HepG2 (cell line): ENCODE data around the gene SAPCD2. TPM values are rescaled to one million over a fixed set of nuclear protein-coding genes. Genes with fewer than 3 reads are reported as not detected.

Experiments
- FOXK2 ChIP-seq: fragments of 450-650 bp; IDR thresholded peaks from 2 replicates; pipeline ENCODE4 v1.6.1; 2016
- HINFP ChIP-seq: sonication (generic); formaldehyde crosslinking; IDR thresholded peaks from 2 replicates; pipeline ENCODE4 v1.4.0; 2020; ENCODE audit warnings: low read depth, mild to moderate bottlenecking, missing genetic modification reagents
- JUN ChIP-seq: sonication (generic); formaldehyde crosslinking; IDR thresholded peaks from 2 replicates; pipeline ENCODE4 v1.4.0; 2020; ENCODE audit warnings: mild to moderate bottlenecking, missing genetic modification reagents
- KAT7 ChIP-seq: IDR thresholded peaks from 2 replicates; pipeline ENCODE4 v1.6.1; 2018; ENCODE audit warnings: borderline replicate concordance, missing compliant biosample characterization
- MYPOP ChIP-seq: sonication (generic); formaldehyde crosslinking; IDR thresholded peaks from 2 replicates; pipeline ENCODE4 v1.8.1; 2023; ENCODE audit warnings: mild to moderate bottlenecking, moderate library complexity, missing genetic modification reagents
- POLR2AphosphoS5 ChIP-seq: IDR thresholded peaks from 2 replicates; pipeline ENCODE4 v1.6.1; 2012; ENCODE audit warnings: low read depth, low read length
- SALL1 ChIP-seq: sonication (generic); formaldehyde crosslinking; IDR thresholded peaks from 2 replicates; pipeline ENCODE4 v1.8.0; 2022; ENCODE audit warnings: mild to moderate bottlenecking, missing genetic modification reagents
- SALL2 ChIP-seq: sonication (generic); formaldehyde crosslinking; IDR thresholded peaks from 2 replicates; pipeline ENCODE4 v1.8.1; 2023; ENCODE audit warnings: mild to moderate bottlenecking, missing genetic modification reagents, inconsistent platforms
- SP4 ChIP-seq: sonication (generic); formaldehyde crosslinking; IDR thresholded peaks from 2 replicates; pipeline ENCODE4 v1.8.1; 2023; ENCODE audit warnings: mild to moderate bottlenecking, missing genetic modification reagents
- TMF1 ChIP-seq: sonication (generic); formaldehyde crosslinking; IDR thresholded peaks from 2 replicates; pipeline ENCODE4 v1.8.1; 2022; ENCODE audit warnings: low read depth, missing genetic modification reagents
- WIZ ChIP-seq: sonication (generic); formaldehyde crosslinking; IDR thresholded peaks from 2 replicates; pipeline ENCODE4 v1.5.1; 2020; ENCODE audit warnings: mild to moderate bottlenecking, missing genetic modification reagents
- ZFYVE20 ChIP-seq: sonication (generic); formaldehyde crosslinking; IDR thresholded peaks from 2 replicates; pipeline ENCODE4 v1.8.0; 2023; ENCODE audit warnings: low read depth, mild to moderate bottlenecking, moderate library complexity, missing genetic modification reagents, borderline replicate concordance
- ZNF382 ChIP-seq: sonication (generic); formaldehyde crosslinking; IDR thresholded peaks from 2 replicates; pipeline ENCODE4 v1.5.0; 2020; ENCODE audit warnings: missing genetic modification reagents, mild to moderate bottlenecking, borderline replicate concordance
- ZNF383 ChIP-seq: sonication (generic); formaldehyde crosslinking; IDR thresholded peaks from 2 replicates; pipeline ENCODE4 v1.4.0; 2020; ENCODE audit warnings: missing genetic modification reagents, mild to moderate bottlenecking, borderline replicate concordance
- ZNF703 ChIP-seq: sonication (generic); formaldehyde crosslinking; IDR thresholded peaks from 2 replicates; pipeline ENCODE4 v1.5.1; 2020; ENCODE audit warnings: missing genetic modification reagents, mild to moderate bottlenecking, moderate library complexity, borderline replicate concordance
- ZNF746 ChIP-seq: sonication (generic); formaldehyde crosslinking; IDR thresholded peaks from 2 replicates; pipeline ENCODE4 v1.8.0; 2022; ENCODE audit warnings: mild to moderate bottlenecking, missing genetic modification reagents
- ZSCAN12 ChIP-seq: sonication (generic); formaldehyde crosslinking; IDR thresholded peaks from 2 replicates; pipeline ENCODE4 v1.9.0; 2021; ENCODE audit warnings: mild to moderate bottlenecking, missing genetic modification reagents
- polyA plus RNA-seq, 8 experiments: library from polyadenylated mRNA; depleted of rRNA in 3 of 8; stranded (reverse) in 7 of 8; unstranded in 1 of 8; fragments of >200 nt; fragmentation: Illumina TruSeq in 4 of 8; extraction: Trizol in 4 of 8; gene quantifications; 2 replicates each; pipeline versions ENCODE4 v1.2.1 to v1.2.3, GENCODE V29; 2011 to 2016; ENCODE audit warnings: low read depth in 4 of 8, missing spikeins in 1 of 8, mixed read lengths in 1 of 8; ENCODE audit not compliant: insufficient read depth in 1 of 8
- total RNA-seq, 5 experiments: library from RNA; depleted of rRNA; stranded (reverse); fragments of >200 nt; fragmentation: Illumina TruSeq; extraction: Trizol; gene quantifications; 2 replicates each; pipeline ENCODE4 v1.2.3, GENCODE V29; 2016; ENCODE audit warnings: low read depth in 1 of 5
- TF ChIP-seq, protein P1 (sequence below): IDR thresholded peaks from 2 replicates; pipeline ENCODE4 v1.6.1; 2016; ENCODE audit warnings: mild to moderate bottlenecking
- TF ChIP-seq, protein P2 (sequence below): sonication (generic); formaldehyde crosslinking; IDR thresholded peaks from 2 replicates; pipeline ENCODE4 v1.4.0; 2020; ENCODE audit warnings: missing genetic modification reagents

Gene SAPCD2
- total and polyA plus RNA-seq, 2 of the 13 experiments (the other 11 are each of a cell fraction or from before 2014, with no cell fraction given), result 21.9 to 42.8 TPM

DNA sequence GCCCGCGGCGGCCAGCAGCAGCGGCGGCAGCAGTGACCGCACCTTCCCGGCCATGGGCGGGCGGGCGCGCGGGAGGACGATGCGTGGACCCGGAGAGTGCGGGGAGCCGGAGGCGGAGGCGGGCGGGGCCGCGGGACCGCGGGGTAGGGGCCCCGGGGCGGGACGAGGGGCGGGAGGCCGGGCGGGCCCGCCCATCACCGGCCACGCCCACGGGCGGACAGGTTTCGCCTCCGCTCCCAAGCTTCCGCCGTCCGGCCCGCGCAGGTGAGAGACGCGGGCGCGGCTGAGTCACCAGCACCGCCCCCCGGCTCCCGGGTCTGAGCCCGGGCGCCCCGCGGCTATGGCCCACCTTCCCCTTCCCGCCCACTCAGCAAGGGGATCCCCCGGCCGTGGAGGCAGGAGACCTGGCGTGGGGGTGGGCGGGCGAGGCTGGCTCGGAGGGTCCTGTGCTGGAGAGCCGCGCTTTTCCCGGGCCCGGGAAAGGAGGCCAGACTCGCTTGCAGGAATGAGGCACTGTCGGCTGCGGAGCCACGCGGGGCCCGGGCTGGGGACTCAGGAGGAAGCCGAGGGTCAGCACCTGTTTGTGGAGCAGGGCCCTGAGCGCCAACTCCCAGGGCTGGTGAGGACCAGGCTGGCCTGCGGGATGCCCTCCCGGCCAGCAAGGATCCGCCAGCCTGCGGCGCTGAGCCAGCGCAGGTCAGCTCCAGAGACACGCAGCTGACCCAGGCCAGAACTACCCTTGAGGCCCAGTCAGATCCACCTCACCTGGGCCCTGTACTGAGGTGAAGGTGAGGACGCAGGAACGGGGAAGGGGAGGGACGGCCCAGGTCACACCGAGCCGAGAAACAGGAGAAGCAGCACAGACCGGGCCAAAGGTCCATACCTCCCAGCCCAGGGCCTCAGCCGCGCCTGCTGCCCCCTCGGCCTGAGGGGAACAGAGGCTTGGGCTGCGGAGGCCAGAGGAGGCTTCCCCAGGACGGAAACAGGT lies 16.1 kb downstream of the SAPCD2 start, which contains the start of gene ENTPD2 (continued):
- no peak for TF ChIP-seq MYPOP
- TF ChIP-seq ZNF383 (CRISPR knock-in tag), result no peak
- TF ChIP-seq, protein P1, sequence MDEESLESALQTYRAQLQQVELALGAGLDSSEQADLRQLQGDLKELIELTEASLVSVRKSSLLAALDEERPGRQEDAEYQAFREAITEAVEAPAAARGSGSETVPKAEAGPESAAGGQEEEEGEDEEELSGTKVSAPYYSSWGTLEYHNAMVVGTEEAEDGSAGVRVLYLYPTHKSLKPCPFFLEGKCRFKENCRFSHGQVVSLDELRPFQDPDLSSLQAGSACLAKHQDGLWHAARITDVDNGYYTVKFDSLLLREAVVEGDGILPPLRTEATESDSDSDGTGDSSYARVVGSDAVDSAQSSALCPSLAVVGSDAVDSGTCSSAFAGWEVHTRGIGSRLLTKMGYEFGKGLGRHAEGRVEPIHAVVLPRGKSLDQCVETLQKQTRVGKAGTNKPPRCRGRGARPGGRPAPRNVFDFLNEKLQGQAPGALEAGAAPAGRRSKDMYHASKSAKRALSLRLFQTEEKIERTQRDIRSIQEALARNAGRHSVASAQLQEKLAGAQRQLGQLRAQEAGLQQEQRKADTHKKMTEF, result peak; percentile 69
- TF ChIP-seq ZNF703, result no peak
- 0 out of 2 replicates have a peak, but pooled peaks have one; percentile 15 for TF ChIP-seq ZNF746
- peak; percentile 9; the same call in 1 of the 2 replicates for TF ChIP-seq SALL1 (CRISPR knock-in tag)
- TF ChIP-seq POLR2AphosphoS5, result peak; percentile 74
- no peak for TF ChIP-seq FOXK2
- peak; percentile 89 for TF ChIP-seq SP4 (CRISPR knock-in tag)
- TF ChIP-seq SALL2, result 0 out of 2 replicates have a peak, but pooled peaks have one; percentile 46
- no peak for TF ChIP-seq ZNF382
- no peak for TF ChIP-seq KAT7 (CRISPR knock-in tag)
- peak; percentile 6; the same call in 1 of the 2 replicates for TF ChIP-seq TMF1
- TF ChIP-seq ZSCAN12 (CRISPR knock-in tag), result 0 out of 2 replicates have a peak, but pooled peaks have one; percentile 47
- TF ChIP-seq, protein P2, sequence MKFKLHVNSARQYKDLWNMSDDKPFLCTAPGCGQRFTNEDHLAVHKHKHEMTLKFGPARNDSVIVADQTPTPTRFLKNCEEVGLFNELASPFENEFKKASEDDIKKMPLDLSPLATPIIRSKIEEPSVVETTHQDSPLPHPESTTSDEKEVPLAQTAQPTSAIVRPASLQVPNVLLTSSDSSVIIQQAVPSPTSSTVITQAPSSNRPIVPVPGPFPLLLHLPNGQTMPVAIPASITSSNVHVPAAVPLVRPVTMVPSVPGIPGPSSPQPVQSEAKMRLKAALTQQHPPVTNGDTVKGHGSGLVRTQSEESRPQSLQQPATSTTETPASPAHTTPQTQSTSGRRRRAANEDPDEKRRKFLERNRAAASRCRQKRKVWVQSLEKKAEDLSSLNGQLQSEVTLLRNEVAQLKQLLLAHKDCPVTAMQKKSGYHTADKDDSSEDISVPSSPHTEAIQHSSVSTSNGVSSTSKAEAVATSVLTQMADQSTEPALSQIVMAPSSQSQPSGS (CRISPR knock-in tag), result peak; percentile 10; the same call in 1 of the 2 replicates
- TF ChIP-seq JUN, result peak; percentile 21; the same call in 1 of the 2 replicates
- TF ChIP-seq ZFYVE20, result peak; percentile 76; the same call in 1 of the 2 replicates
- no peak for TF ChIP-seq HINFP (CRISPR knock-in tag)
- TF ChIP-seq WIZ (CRISPR knock-in tag), result peak; percentile 54; the same call in 1 of the 2 replicates
